Activated CD4-positive, alpha-beta T cell treated with anti-CD3 and anti-CD28 coated beads, Interleukin-2, amount 50 U/mL, for 24 hours (primary cell): ENCODE results near the gene PLPPR1.

Experiments used
- DNase-seq, 2 donors: peaks; one replicate each; pipeline ENCODE4 v3.0.0-alpha.2; 2020; ENCODE audit warnings: low read depth in 1 of 2, low spot score in 1 of 2

The PLPPR1 gene

DNA sequence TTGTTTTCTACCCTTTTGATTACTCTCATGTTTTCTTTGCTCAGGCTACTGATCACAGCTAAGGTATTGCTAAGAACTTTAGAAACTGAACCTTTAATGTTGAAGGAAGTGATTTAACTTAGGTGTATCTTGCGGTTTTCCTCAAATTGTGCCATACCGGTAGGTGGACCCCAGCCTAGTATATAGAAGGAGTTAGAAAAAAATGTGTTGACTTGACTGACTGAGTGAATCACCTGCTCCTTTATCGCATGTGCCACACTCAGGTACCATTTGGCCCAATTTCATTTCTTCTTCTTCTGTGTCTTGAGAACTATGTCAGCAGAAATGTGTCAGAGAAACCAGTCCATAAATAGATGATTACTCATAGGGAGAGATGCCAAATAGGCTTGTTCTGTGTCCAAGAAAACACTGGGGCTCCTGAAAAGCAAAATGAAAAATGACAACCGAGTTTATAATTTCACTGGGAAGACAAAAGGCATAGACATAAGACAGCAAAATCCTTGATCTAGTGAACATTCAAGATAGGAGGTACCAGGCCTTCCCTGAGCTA, 19.4 kb downstream of the PLPPR1 start:
- no peak for DNase-seq

DNA sequence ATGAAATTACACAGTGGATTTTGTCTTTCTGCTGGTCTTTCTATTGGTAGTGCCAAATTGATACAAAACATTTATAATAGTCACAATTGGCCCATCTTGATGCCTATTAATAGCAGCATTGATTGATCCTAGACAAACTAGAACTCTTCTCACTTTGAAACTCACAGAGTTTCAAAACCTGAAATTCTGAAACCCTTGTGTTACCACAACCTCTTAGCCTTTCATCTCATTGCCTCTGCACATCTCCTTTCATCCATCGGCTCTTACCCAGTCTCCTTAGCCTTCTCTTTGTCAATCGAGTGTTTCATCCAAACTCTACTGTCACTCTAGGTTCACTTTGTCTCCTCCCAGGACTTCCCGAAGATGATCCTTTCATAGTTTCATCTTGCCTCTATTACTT, 22.1 kb downstream of the PLPPR1 start:
- DNase-seq: no peak

DNA sequence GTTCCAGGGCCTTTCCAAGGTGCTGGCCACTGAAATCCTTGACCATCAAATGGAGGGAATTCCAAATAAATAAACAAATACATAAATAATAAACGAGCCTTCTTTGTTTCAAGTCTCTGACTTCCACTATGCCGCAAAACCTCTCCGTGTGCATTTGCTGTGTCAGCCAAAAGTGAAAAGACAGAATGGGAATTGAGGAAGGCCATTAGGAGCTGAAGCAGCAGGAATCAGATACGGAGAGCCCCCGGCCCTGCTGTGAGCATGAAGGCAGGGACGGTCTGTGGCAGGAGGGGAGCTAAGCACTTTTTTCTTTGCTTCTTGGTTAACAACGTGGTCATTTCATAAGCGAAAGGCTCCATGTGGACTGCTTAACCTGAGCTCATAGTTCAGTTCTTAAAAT, 26.1 kb downstream of the PLPPR1 start:
- no peak for DNase-seq

DNA sequence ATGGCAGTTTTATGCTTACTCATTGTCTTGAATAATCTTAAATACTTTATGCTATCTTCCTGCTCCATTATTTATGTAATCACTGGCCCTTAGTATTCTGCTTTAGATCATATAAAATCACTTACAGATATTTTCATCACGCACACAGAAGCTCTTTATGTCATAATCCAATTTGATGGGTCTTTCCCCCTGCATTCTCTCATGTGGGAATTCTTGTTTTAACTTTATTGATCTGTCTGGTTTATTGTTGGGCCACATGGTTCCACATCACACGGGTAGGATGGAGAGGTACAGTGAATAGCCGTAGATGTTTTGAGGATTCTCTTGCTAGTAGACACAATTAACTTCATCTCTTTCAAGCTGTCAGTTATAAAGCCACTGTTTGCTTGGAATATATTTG, 27.0 kb downstream of the PLPPR1 start:
- DNase-seq: no peak

DNA sequence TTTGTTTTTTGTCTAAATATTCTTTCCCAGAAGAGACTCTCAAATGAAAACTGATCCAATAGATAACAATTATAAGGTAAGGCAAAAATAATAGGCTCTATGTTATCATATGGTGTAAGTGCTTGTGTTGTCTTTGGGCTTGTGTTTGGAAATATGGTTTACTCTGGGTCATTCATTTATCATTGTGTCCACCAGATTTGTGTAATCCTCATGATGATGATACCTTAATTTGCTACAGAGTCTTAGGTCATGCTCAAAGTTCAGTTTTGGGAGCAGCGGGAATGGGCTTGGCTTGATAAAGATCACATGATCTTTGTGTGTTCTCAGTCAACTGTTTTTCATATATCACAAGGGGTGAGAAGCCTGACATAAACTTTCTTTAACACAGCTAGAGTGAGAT, 34.2 kb downstream of the PLPPR1 start:
- no peak for DNase-seq

DNA sequence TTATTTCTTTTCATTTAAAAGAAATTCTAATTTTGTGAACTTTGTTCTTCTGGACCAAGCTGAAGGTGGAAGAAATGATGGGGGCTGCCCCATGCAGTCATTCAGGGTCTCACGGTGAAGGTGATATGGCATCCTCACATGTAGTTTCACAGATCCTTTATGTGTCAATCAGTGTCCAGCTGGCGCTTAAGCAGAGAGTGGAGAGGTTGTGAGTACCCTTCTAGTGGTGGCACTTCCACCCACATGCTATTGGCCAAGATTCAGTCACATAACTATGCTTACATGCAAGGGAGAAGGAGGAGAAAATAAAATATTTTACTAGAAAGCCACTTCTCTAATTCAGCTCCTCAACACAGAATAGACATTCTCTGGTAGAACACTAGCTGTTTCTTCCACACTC, 34.7 kb downstream of the PLPPR1 start:
- no peak for DNase-seq

DNA sequence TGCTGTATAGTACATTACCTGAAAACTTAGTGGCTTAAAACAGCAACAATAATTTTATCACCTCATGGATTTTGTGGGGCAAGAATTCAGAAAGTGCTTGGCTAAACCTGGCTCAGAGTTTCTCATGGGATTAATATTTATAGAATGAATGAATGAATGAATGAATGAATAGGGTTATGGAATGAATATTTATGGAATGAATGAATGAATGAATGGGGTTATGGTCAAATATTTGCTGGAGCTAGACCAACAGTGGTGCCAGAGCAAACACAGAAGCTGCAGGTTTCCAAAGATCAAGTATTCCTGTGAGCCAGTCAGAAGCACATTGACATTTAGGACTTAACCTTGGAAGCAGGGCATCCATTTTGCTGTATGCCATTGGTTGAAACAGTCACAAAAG, 35.7 kb downstream of the PLPPR1 start:
- no peak for DNase-seq

DNA sequence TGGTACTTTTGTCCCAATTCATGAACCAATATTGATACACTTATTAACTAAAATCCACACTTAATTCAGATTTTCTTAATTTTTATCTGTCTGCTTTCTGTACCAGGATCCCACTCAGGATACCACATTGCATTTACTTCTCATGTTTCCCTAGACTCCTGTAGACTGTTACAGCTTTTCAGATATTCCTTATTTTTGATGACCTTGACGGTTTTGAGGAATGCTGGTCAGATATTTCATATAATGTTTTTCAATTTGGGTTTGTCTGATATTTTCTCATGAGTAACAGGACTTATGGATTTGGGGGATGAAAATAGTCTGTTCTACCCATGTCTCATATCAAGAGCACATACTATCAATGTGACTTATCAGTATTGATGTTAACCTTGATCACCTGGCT, 37.4 kb downstream of the PLPPR1 start:
- no peak for DNase-seq

DNA sequence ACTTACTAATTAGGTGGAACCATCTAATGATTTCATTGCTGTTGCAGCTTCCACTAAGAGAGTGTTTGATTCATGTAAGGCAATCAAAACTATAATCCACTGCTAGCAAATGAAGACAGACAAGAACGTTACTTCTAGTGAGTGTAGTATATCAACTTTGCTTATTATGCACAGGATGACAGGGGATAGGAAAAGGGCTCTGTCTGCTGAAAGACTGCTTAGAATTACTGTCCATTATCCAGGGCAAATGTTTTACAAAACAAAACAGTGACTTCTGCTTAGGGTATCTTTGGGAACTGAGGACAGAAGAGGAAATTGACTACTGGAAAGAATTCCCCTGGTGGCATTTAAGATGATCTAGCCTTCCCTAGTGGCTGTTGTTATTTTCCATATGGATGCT, 40.2 kb downstream of the PLPPR1 start:
- DNase-seq: no peak

DNA sequence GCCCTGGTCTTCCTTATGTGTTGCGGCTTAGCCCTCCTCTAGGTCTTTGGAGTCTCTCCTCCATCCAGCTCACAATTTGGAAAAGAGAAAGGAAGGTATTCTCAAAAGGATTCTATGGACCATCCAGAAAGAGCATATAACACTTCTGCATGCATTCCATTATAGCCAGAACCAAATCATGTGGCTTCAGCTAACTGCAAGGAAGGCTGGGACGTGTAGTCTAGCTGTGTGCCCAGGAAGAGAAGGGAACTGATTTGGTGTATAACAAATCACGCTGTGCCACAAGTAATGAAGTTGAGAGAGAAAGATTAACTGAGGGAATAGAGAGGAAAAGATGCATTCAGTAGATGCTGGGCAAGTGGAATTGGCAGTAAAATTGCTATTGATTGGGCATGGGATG, 43.7 kb downstream of the PLPPR1 start:
- DNase-seq: no peak

DNA sequence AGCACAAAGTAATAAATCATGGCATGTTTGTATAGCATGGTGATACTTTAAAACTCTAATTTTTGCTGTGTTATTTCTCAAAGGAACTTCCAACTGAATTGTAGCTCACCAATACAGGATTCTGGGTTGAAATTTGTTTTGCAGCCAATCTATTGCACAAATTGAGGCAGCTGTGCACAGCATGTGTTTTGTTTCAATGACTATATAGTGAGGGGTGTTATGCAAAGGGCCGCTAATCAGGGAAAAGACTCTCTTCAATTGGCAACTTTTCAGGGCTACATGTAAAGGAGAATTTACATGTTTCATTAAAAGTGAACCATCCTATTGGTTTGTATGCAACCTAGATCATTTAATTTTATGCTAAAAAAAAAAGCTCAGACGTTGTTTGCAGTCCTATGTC, 44.6 kb downstream of the PLPPR1 start:
- DNase-seq: no peak

DNA sequence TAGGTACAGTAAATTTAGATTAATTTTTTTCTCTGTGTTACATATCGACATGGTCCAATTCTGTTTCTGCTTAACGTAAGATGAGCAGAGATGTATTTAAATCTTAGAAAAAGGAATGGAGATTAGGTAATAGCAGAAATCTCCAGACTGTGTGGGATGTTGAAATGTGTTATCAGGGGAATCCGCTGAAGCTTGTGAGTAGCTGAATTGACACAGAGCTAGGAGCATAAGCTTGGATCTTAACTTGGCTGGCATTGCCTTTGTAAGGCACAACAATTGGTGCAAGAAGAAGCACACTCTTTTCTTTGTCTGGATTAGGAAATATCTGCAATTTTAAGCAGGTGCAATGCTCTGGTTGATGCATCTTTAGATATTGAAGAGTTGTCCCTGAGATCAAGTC, 53.1 kb downstream of the PLPPR1 start:
- DNase-seq: no peak

DNA sequence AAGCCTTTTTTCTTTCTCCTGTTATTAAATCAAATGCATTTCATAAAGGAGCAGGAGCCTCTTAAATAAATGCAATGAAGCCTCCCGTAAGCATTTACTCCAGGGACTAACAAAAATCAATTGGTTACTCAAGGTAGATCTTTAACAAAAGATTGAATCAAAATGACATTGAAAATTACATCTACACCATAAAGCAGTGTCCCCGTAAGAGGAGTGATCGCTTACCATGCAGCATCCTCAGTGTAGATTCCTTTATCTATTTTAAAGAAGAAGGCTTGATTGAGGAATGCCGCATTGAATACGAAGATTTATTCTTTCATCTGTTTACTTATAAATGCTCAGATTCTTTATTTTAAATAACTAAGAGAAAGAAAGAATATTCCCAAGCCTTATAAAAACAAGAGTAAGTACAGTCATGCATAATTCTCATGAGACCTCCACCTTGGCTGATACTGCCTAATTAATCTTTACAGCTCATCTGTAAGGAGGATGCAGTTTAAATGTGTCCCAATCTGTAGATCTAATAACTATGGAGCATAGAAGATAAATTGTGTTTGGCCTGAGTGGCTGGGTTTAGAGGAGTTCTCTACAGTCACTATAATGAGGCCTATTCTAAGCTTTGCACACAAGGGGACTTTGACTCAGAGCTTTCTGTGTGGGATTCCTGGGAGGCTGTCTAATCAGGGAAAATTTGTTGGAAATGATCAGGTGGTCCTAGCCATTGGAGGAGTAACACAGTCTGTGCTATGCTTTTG, 55.1 kb downstream of the PLPPR1 start:
- DNase-seq: no peak

DNA sequence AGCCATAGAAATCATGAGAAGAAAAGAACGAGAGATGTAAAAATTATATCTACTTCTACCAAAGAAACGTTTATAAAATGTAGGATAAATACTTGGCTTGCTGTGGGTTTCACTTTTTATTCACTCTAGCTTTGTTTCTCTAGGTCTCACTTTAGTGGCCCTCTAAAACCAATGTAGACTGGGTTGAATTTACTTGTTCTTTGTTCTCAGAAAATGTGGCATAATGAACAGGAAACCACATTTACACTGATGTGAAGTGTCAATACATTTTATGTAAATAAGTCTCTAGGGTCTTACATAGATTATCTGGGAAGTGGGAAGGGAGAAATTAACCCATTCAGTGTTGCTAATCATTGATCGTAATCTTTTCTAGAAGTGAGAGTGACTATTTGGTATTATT, 58.9 kb downstream of the PLPPR1 start:
- no peak for DNase-seq

DNA sequence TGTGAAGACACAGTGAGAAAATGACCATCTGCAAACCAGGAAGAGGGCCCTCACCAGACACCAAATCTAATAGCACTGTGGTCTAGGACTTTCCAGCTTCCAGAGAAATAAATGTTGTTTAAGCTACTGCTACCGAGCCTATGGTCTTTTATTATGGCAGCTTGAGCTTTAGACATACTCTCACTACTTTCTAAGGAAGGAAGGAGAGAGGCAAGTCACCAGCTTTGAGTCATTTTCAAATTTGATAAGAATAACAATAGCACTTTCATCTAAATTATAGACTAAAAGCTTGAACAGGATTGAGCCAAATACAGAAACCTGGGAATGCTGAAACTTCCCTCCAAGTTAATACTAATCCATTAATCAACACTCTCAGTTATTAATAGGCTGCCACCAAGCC, 64.4 kb downstream of the PLPPR1 start:
- DNase-seq: no peak

DNA sequence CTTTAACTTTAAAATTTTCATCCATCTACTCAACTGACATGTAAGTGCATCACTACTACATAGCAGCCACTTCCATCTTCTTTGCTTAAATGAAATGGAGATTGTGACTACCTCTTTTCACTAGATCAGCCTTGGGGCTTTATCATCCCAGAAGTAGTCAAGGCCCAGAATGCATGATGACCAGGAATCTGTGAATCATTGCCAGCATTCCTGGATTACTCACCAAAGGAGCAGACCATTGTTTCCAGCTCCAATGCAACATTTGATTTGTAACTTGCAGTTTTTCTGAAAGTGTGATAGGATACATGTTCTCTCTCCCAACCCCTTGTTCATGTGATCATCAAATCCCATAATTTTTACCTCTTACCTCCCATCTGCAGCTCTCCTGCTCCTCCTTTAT, 65.1 kb downstream of the PLPPR1 start:
- DNase-seq: no peak

DNA sequence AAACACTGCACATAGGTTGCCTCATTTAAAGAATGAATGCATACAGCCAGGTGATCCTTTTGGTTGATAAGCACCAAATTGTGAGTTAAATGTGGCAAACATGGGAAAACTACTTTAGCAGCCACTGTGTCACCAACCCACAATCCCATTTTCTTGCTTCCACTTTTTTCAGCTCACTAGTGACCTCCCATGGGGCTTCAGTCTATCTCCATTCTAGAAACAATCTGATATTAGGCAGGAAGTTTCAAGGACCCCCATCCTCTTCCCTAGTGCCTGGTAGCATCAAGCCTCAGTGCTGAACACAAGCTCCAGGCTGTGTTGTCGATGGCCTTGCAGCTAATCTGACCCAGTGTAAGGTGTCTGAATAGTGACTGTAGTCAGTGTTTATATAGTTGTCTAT, 66.2 kb downstream of the PLPPR1 start:
- DNase-seq: no peak

DNA sequence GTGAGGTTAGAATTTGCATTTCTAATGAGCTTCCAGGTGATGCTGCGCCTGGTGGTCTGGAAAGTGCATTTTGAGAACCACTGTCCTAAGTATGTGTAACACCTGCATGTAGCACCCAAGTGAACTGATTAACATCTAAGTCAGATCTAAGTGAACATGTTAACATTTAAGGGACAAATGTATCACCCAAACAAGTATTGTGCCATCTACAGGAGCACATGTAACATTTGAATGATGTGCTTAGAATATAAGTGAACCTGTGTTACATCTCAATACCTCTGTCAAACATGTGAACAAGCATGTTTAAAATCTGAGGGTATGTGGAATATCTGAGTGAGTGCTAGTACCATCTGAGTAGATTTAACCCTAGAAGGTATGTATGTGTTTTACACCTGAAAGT, 68.7 kb downstream of the PLPPR1 start:
- no peak for DNase-seq

DNA sequence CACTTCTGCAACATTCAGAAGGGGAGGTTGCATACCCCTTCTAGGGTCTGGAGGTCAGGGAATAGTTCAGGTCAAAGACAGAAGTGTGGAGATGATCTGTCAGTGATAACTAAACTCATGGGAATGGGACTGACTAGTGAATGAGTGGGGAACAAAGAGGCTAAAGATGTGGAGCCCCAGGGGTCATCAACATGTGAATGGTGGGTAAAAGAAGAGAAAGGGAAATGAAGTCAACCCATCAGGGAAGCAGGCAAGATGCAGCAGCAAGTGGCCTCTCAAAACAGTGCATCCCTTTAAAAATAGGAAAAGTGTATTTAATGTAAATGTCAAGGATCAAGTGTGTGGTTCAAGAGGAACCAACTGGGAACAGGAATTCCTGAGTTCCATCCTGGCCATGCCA, 69.9 kb downstream of the PLPPR1 start:
- DNase-seq: no peak

DNA sequence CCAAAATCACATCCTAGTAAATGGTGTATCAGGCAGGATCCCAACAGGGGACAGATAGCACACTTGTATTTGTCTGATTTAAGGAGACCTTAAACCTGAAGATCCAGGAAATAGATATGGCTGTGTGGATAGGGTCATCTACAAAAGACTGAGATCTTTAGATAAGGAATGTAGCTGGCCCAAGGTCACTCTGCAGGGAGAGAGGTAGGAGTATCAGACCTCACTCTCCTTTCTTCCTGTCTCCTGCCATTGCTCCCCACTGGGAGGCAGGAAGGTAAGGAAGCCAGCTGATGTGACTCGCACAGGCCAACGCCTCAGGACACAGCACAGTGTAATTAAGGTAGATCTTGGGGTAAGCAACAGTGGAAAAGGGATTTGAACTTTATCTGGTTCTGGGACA, 85.8 kb downstream of the PLPPR1 start:
- no peak for DNase-seq

DNA sequence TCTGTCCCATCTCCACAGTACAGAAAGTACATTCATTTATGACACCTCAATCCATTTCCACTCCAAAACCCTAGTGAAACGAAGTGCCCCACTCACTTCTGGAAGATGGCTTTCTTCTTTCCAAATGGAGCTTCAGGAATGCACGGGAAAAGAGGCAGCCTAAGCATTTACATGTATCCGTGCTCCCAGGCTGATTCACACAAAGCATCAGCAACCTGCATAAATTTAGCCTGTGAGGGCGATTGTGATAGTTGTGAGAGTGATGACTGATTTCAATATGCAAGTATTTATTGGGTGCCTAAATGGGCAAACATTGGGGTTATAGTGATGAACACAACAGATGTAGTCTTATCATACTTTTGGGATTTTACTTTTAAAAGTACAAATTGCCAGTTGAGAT, 86.6 kb downstream of the PLPPR1 start:
- no peak for DNase-seq

DNA sequence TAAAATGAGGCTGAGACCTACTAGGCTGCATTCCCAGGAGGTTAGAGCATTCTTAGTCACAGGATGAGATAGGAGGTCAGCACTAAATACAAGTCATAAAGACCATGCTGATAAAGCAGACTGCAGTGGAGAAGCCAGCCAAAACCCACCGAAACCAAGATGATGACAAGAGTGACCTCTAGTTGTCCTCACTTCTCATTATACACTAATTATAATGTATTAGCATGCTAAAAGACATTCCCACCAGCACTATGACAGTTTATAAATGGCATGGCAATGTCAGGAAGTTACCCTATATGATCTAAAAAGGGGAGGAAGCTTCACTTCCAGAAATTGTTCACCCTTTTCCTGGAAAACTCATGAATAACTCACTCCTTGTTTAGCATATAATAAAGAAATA, 88.6 kb downstream of the PLPPR1 start:
- no peak for DNase-seq

DNA sequence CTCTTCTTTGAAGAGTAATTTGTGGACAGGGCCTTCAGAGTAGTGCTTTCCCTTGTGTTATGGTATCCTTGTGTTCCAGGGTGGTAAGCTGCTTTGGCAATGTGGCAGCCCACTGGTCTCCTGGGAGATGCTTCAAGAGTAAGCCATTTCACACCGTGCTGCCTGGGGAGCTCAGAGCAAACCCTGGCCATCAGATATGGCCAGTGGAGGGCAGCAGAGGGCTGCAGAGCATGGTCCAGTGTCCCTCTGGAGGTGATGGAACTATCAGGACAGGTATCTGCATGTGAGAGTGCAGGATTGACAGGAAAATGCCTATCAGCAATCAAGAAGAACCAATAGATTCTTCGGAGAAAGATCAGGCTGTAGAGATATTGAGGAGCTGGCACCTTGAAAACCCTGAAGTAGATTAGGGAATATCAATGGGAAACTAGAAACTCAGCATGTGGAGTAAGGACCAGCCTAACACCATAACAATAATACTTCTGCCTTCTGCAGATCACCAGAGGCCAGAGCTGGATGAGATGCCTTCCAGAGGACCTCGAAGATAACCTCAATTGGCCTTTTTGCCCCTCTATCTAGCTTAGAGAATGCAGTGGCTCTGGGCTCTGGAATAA, 90.8 kb downstream of the PLPPR1 start:
- DNase-seq: peak in 1 of 2 donors; percentile 3
